SK-N-SH treated with all-trans-retinoic acid at 6 μM for 48 hours (cell line): ENCODE results near the gene CFAP251.

ENCODE experiments used
- ATAC-seq: fragments of 200-7000 bp; cut with Tn5 transposase; 3 replicates; pipeline ENCODE4 v1.9.1; 2020; ENCODE audit warnings: mild to moderate bottlenecking, moderate library complexity
- ARNTL ChIP-seq: fragments of 450-650 bp; formaldehyde crosslinking; IDR thresholded peaks from 2 replicates; pipeline ENCODE4 v1.5.0; 2020; ENCODE audit warnings: low read depth, mild to moderate bottlenecking, moderate library complexity, borderline replicate concordance
- CREB5 ChIP-seq: fragments of 250-450 bp; sonication (Bioruptor Pico); IDR thresholded peaks from 2 replicates; pipeline ENCODE4 v1.5.1; 2020; ENCODE audit warnings: low read depth, mild to moderate bottlenecking, moderate library complexity
- CSDC2 ChIP-seq: fragments of 250-450 bp; sonication (Bioruptor Pico); IDR thresholded peaks from 2 replicates; pipeline ENCODE4 v1.5.0; 2020; ENCODE audit warnings: mild to moderate bottlenecking, moderate library complexity
- GLIS3 ChIP-seq: fragments of 250-450 bp; sonication (Bioruptor Pico); IDR thresholded peaks from 2 replicates; pipeline ENCODE4 v1.5.0; 2020; ENCODE audit warnings: mild to moderate bottlenecking, moderate library complexity
- ISL1 ChIP-seq: fragments of 250-450 bp; sonication (Bioruptor Pico); IDR thresholded peaks from 2 replicates; pipeline ENCODE4 v2.1.2; 2022; ENCODE audit warnings: mild to moderate bottlenecking, moderate library complexity
- OSR1 ChIP-seq: fragments of 250-450 bp; sonication (Bioruptor Pico); IDR thresholded peaks from 2 replicates; pipeline ENCODE4 v1.8.0; 2022; ENCODE audit warnings: moderate library complexity, mild to moderate bottlenecking, inconsistent platforms
- POU6F1 ChIP-seq: fragments of 250-450 bp; sonication (Bioruptor Pico); IDR thresholded peaks from 2 replicates; pipeline ENCODE4 v1.8.0; 2021; ENCODE audit warnings: low read depth, mild to moderate bottlenecking, moderate library complexity, borderline replicate concordance
- PPARA ChIP-seq: fragments of 250-450 bp; sonication (Bioruptor Pico); IDR thresholded peaks from 2 replicates; pipeline ENCODE4 v1.5.0; 2020; ENCODE audit warnings: mild to moderate bottlenecking, borderline replicate concordance
- RARB ChIP-seq: fragments of 250-450 bp; sonication (Bioruptor Pico); IDR thresholded peaks from 2 replicates; pipeline ENCODE4 v1.8.0; 2021; ENCODE audit warnings: mild to moderate bottlenecking, moderate library complexity
- SNAI2 ChIP-seq: fragments of 250-450 bp; sonication (Bioruptor Pico); IDR thresholded peaks from 2 replicates; pipeline ENCODE4 v1.5.0; 2020; ENCODE audit warnings: mild to moderate bottlenecking, moderate library complexity
- TCF4 ChIP-seq: fragments of 250-450 bp; sonication (Bioruptor Pico); IDR thresholded peaks from 2 replicates; pipeline ENCODE4 v1.8.0; 2021; ENCODE audit warnings: mild to moderate bottlenecking, moderate library complexity, borderline replicate concordance
- TOX ChIP-seq: fragments of 250-450 bp; sonication (Bioruptor Pico); IDR thresholded peaks from 2 replicates; pipeline ENCODE4 v1.8.0; 2021; ENCODE audit warnings: mild to moderate bottlenecking, moderate library complexity, borderline replicate concordance
- TSHZ2 ChIP-seq: fragments of 250-450 bp; sonication (Bioruptor Pico); IDR thresholded peaks from 2 replicates; pipeline ENCODE4 v1.5.0; 2020; ENCODE audit warnings: mild to moderate bottlenecking, moderate library complexity
- ZC3H10 ChIP-seq: fragments of 250-450 bp; sonication (Bioruptor Pico); IDR thresholded peaks from 2 replicates; pipeline ENCODE4 v1.5.1; 2021; ENCODE audit warnings: mild to moderate bottlenecking, moderate library complexity
- ZFP3 ChIP-seq: fragments of 250-450 bp; sonication (Bioruptor Pico); IDR thresholded peaks from 2 replicates; pipeline ENCODE4 v1.5.0; 2020; ENCODE audit warnings: mild to moderate bottlenecking, moderate library complexity
- ZFP30 ChIP-seq: fragments of 450-650 bp; formaldehyde crosslinking; IDR thresholded peaks from 2 replicates; pipeline ENCODE4 v1.5.0; 2022; ENCODE audit warnings: mild to moderate bottlenecking, moderate library complexity
- ZNF565 ChIP-seq: fragments of 450-650 bp; formaldehyde crosslinking; conservative IDR thresholded peaks from 2 replicates; pipeline ENCODE4 v1.5.0; 2020; ENCODE audit warnings: low read depth, mild to moderate bottlenecking, moderate library complexity
- ZNF70 ChIP-seq: fragments of 450-650 bp; formaldehyde crosslinking; IDR thresholded peaks from 2 replicates; pipeline ENCODE4 v1.5.0; 2020; ENCODE audit warnings: mild to moderate bottlenecking, moderate library complexity
- ZNF8 ChIP-seq: fragments of 450-650 bp; formaldehyde crosslinking; IDR thresholded peaks from 2 replicates; pipeline ENCODE4 v1.5.0; 2020; ENCODE audit warnings: mild to moderate bottlenecking, moderate library complexity
- TF ChIP-seq, protein P1 (sequence below): fragments of 250-450 bp; sonication (Bioruptor Pico); IDR thresholded peaks from 2 replicates; pipeline ENCODE4 v1.5.1; 2021; ENCODE audit warnings: mild to moderate bottlenecking, moderate library complexity

The CFAP251 gene

DNA sequence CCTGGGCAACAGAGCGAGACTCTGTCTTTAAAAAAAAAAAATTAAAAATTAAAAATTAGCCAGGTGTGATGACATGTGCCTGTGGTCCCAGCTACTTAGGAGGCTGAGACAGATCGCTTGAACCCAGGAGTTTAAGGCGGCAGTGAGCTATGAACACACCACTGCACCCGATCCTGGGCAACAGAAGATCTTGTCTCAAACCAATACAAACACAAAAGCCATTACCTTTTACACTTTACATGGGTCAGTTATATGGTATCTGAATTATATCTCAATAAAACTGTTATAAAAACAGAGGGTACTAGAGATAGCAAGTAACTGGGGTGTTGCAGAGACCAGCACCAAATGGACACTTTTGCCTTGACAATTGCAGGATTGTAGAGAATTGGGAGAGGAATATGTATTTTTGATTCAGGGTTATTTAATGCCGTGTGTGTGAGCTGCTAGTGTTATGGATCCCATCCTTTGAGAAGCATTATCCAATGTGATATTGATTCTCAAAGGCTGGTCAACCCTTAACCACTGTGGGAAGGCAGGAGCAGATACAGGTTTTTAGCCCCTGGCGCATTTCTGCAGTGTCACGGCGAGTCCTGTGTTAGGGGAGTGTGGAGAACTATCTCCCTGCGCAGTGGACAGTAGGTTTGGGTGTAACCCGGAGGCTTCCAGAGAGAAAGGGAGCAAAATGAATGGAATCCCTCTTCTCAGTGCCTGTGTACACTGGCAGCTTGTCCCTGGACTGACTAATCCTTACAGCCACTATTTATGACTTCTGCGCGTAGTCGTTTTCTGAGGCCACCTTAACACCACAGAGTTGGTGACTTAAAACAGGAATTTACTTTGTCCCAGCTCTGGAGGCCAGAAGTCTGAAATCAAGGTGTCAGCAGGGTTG, 25.5 kb upstream of the CFAP251 start (continued):
- TF ChIP-seq TCF4 (CRISPR knock-in tag) (no peak), RARB (CRISPR knock-in tag) (no peak), ARNTL (CRISPR knock-in tag) (no peak), ZC3H10 (CRISPR knock-in tag) (no peak), ZFP3 (CRISPR knock-in tag) (no peak), ISL1 (CRISPR knock-in tag) (no peak)
- TF ChIP-seq, all 23 proteins: peak for 0

DNA sequence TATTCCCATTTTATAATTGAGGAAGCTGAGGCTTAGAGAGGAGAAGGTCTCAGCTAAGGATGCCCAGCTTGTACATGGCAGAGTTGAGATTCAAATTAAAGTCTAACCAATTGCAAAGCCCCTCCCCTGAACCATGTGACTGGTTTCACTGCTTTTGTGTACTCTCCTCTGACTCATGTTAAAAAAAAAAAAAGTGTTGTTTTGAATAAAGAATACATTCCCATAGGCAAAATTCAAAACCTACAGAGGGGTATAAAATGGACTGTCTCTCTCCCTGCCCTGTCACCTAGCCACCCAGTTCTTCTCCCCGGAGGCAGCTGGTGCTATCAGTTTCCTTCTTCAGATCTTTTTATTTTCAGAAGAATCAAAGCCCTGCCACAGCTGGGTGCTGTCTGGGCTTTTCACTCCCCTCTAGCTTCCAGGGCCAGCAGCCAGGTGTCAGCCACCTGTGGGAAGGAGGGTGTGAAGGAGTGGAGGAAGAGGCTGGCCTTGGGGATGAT, 24.4 kb upstream of the CFAP251 start:
- ATAC-seq = peak; percentile 68
- TF ChIP-seq OSR1 = no peak
- no peak for TF ChIP-seq PPARA (CRISPR knock-in tag)
- no peak for TF ChIP-seq CREB5
- no peak for TF ChIP-seq GLIS3 (CRISPR knock-in tag)
- TF ChIP-seq SNAI2 (CRISPR knock-in tag) = no peak

DNA sequence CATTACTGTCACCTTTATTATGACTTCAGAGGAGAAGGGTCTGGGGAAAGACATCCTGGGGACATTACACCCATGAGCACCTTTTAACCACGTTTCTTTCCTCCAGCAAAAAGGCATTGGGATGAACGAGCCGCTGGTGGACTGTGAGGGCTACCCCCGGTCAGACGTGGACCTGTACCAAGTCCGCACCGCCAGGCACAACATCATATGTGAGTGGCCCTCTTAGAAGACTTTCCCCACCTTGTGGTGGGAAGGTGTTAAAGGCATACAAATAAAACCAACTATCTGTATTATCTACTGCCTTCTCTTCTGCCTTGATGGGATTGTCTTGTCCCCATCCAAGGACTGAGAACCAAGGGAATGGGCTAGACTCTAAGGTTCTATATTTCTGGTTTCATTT, 23.8 kb upstream of the CFAP251 start:
- no peak for TF ChIP-seq ZFP3 (CRISPR knock-in tag)
- no peak for TF ChIP-seq SNAI2 (CRISPR knock-in tag)
- no peak for TF ChIP-seq ZFP30 (CRISPR knock-in tag)
- TF ChIP-seq, protein P1, sequence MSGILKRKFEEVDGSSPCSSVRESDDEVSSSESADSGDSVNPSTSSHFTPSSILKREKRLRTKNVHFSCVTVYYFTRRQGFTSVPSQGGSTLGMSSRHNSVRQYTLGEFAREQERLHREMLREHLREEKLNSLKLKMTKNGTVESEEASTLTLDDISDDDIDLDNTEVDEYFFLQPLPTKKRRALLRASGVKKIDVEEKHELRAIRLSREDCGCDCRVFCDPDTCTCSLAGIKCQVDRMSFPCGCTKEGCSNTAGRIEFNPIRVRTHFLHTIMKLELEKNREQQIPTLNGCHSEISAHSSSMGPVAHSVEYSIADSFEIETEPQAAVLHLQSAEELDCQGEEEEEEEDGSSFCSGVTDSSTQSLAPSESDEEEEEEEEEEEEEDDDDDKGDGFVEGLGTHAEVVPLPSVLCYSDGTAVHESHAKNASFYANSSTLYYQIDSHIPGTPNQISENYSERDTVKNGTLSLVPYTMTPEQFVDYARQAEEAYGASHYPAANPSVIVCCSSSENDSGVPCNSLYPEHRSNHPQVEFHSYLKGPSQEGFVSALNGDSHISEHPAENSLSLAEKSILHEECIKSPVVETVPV (CRISPR knock-in tag) = no peak
- TF ChIP-seq ZC3H10 (CRISPR knock-in tag) = no peak
- no peak for TF ChIP-seq RARB (CRISPR knock-in tag)
- TF ChIP-seq CSDC2 (CRISPR knock-in tag) = no peak
- TF ChIP-seq, all 23 proteins: peak for 0
- peak; percentile 68 for ATAC-seq

DNA sequence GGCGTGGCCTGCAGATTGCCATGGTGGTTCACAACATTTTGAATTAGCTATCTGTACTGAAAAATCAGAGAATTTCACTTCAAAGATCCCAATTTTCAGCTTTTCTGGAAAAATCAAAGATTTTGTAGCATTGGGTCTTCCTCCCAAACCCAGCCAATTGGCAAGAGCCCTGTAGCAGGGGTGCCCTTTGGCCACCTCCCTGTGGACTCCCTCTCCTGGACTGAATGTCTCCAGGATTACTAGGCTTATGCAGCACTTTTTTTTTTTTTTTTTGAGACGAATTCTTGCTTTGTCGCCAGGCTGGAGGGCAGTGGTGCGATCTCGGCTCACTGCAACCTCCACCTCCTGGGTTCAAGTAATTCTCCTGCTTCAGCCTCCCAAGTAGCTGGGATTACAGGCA, 20.1 kb upstream of the CFAP251 start:
- TF ChIP-seq RARB (CRISPR knock-in tag) = no peak
- no peak for TF ChIP-seq ISL1 (CRISPR knock-in tag)
- no peak for TF ChIP-seq TCF4 (CRISPR knock-in tag)
- no peak for TF ChIP-seq ZNF8 (CRISPR knock-in tag)
- TF ChIP-seq ZNF70 (CRISPR knock-in tag) = no peak
- no peak for TF ChIP-seq CSDC2 (CRISPR knock-in tag)
- no peak for TF ChIP-seq TOX (CRISPR knock-in tag)
- no peak for TF ChIP-seq POU6F1
- no peak for TF ChIP-seq PPARA (CRISPR knock-in tag)
- no peak for TF ChIP-seq ZNF565 (CRISPR knock-in tag)
- TF ChIP-seq ZFP30 (CRISPR knock-in tag) = no peak
- no peak for TF ChIP-seq ZFP3 (CRISPR knock-in tag)
- TF ChIP-seq SNAI2 (CRISPR knock-in tag) = no peak
- TF ChIP-seq, all 23 proteins: peak for 0
- ATAC-seq = no peak

DNA sequence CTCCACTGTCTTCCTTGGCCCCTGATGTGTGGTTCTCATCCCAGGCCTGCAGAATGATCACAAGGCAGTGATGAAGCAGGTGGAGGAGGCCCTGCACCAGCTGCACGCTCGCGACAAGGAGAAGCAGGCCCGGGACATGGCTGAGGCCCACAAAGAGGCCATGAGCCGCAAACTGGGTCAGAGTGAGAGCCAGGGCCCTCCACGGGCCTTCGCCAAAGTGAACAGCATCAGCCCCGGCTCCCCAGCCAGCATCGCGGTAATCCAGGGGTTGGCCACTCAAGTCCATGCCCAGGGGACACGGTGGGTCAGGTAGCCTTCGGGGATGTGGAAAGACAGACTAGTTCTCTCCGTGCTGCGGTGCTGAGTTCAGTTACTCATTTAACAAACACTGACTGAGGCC, 18.8 kb upstream of the CFAP251 start:
- TF ChIP-seq TSHZ2 (CRISPR knock-in tag) = no peak
- no peak for TF ChIP-seq SNAI2 (CRISPR knock-in tag)
- no peak for TF ChIP-seq CSDC2 (CRISPR knock-in tag)
- TF ChIP-seq OSR1 = no peak
- TF ChIP-seq ZC3H10 (CRISPR knock-in tag) = no peak
- no peak for TF ChIP-seq ZNF8 (CRISPR knock-in tag)
- TF ChIP-seq ZFP3 (CRISPR knock-in tag) = no peak
- ATAC-seq = no peak
